Body of pancreas (tissue), 4 donors: ENCODE results near the gene HLA-F. TPM values are rescaled to one million over a fixed set of nuclear protein-coding genes. Genes with fewer than 3 reads are reported as not detected.

Experiments
- ATAC-seq: fragments of 150-250 bp; one replicate; pipeline ENCODE4 v1.9.1; 2016
- DNase-seq, 4 donors: peaks; one replicate each; pipeline ENCODE4 v3.0.0-alpha.2; 2019
- H3K27ac ChIP-seq, 4 donors: fragments of 200-600 bp; sonication (generic); 1 replicate in 3 of 4; 2 replicates in 1 of 4; pipeline versions ENCODE4 v1.5.1 to v1.6.1; 2016 to 2019; ENCODE audit warnings: mild to moderate bottlenecking in 1 of 4, mixed read lengths in 1 of 4, moderate library complexity in 1 of 4
- H3K27me3 ChIP-seq, 2 donors: fragments of 200-600 bp; sonication (generic); one replicate each; pipeline ENCODE4 v1.6.0; 2016; ENCODE audit warnings: mild to moderate bottlenecking in 1 of 2
- H3K36me3 ChIP-seq, 2 donors: fragments of 200-600 bp; sonication (generic); replicated peaks in 1 of 2; 2 replicates each; pipeline ENCODE4 v1.5.1; 2016; ENCODE audit warnings: low read depth in 2 of 2; ENCODE audit not compliant: insufficient read depth in 1 of 2
- H3K4me1 ChIP-seq: fragments of 200-600 bp; sonication (generic); one replicate; pipeline ENCODE4 v1.6.0; 2016
- H3K4me3 ChIP-seq, 2 donors: fragments of 200-600 bp; sonication (generic); 1 replicate in 1 of 2; 2 replicates in 1 of 2; pipeline ENCODE4 v1.5.1; 2016 to 2019
- H3K9me3 ChIP-seq, 3 donors: fragments of 200-600 bp; sonication (generic); 1 replicate in 2 of 3; 2 replicates in 1 of 3; pipeline ENCODE4 v1.5.1; 2016
- CTCF ChIP-seq, 7 experiments: fragments of 450-650 bp in 4 of 7; fragments of 200-600 bp in 3 of 7; sonication (generic) in 3 of 7; IDR thresholded peaks; one replicate each; pipeline ENCODE4 v1.5.1; 2016 to 2019; ENCODE audit warnings: antibody characterized with exemption in 7 of 7
- POLR2A ChIP-seq, 3 donors: fragments of 450-650 bp; IDR thresholded peaks; one replicate each; pipeline ENCODE4 v1.6.1; 2016; ENCODE audit warnings: antibody characterized with exemption in 3 of 3, mild to moderate bottlenecking in 2 of 3
- WGBS, 2 donors: methylation state at CpG; one replicate each; pipeline ENCODE4 v1.1.5; 2017; 5-methylcytosine and 5-hydroxymethylcytosine counted together
- intact Hi-C: fragments of 100-400 bp; cut with DNase I; formaldehyde crosslinking; loops from one replicate; pipeline ENCODE4 v1.15.1; 2023
- small RNA-seq: library from RNA; depleted of rRNA; stranded (forward); fragments of <200 nt; gene quantifications from one replicate; pipeline ENCODE3, GENCODE V24; 2016
- total RNA-seq, 2 donors: library from RNA; depleted of rRNA; stranded (reverse); fragments of >200 nt; gene quantifications; one replicate each; pipeline ENCODE4 v1.1.0, GENCODE V29; 2016

HLA-F gene
- total RNA-seq, 2 donors from 2014 or later = 25.4 to 51.7 TPM

- no peak for TF ChIP-seq CTCF (IDR thresholded peaks at IDR 0.05)
- TF ChIP-seq POLR2A (IDR thresholded peaks at IDR 0.05) = no peak
- 97% methylated on average over 2 of the region's 2 CpGs for WGBS, 2 donors
- H3K27me3 ChIP-seq = no peaks in the 10 kb centered on the region
- no peak overlapping the region for H3K4me3 ChIP-seq
- H3K36me3 ChIP-seq = no peaks in the 10 kb centered on the region
- H3K9me3 ChIP-seq = no peaks in the 10 kb centered on the region
- DNase-seq = no peak
- H3K27ac ChIP-seq = no peak overlapping the region
- ATAC-seq = no peak
- intact Hi-C loops = loop anchor here (10.0 kb wide), 1 partner anchor 230 kb away; no protein-coding TSS in a partner anchor
- no peaks in the 10 kb centered on the region for H3K4me1 ChIP-seq
Measured at GRCh38 chr6:29764422-29765196, 41.4 kb downstream of the HLA-F start.

- H3K4me3 ChIP-seq = no peak overlapping the region
- no peak for ATAC-seq
- WGBS, 2 donors = 67 to 69% methylated on average over 3 of the region's 3 CpGs
- no peak for TF ChIP-seq POLR2A (IDR thresholded peaks at IDR 0.05)
- no peak for TF ChIP-seq CTCF (IDR thresholded peaks at IDR 0.05)
- no peaks in the 10 kb centered on the region for H3K36me3 ChIP-seq
- no peaks in the 10 kb centered on the region for H3K9me3 ChIP-seq
- DNase-seq = no peak
- intact Hi-C loops = loop anchor here (10.0 kb wide), 1 partner anchor 225 kb away; no protein-coding TSS in a partner anchor
- H3K27ac ChIP-seq = no peak overlapping the region
- no peaks in the 10 kb centered on the region for H3K4me1 ChIP-seq
- no peaks in the 10 kb centered on the region for H3K27me3 ChIP-seq
Measured at GRCh38 chr6:29769336-29769735, 46.1 kb downstream of the HLA-F start.

- TF ChIP-seq CTCF (IDR thresholded peaks at IDR 0.05) (no peak), POLR2A (IDR thresholded peaks at IDR 0.05) (no peak)
- ATAC-seq = no peak
- no peak for DNase-seq
- 72 to 81% methylated on average over 2 of the region's 2 CpGs for WGBS, 2 donors
- Histone ChIP-seq H3K4me3 (no peak overlapping the region), H3K27ac (no peak overlapping the region), H3K27me3 (no peaks in the 10 kb centered on the region), H3K36me3 (no peaks in the 10 kb centered on the region), H3K4me1 (no peaks in the 10 kb centered on the region), H3K9me3 (no peaks in the 10 kb centered on the region)
- intact Hi-C loops = no loop called here
Measured at GRCh38 chr6:29770306-29770705, 47.1 kb downstream of the HLA-F start.

- intact Hi-C loops = no loop called here
- Histone ChIP-seq H3K4me1 (no peaks in the 10 kb centered on the region), H3K9me3 (no peaks in the 10 kb centered on the region), H3K27ac (no peak overlapping the region), H3K27me3 (no peaks in the 10 kb centered on the region), H3K4me3 (no peak overlapping the region), H3K36me3 (no peaks in the 10 kb centered on the region)
- no peak for TF ChIP-seq CTCF (IDR thresholded peaks at IDR 0.05)
- TF ChIP-seq POLR2A (IDR thresholded peaks at IDR 0.05) = no peak
- no peak for DNase-seq
- WGBS, 2 donors = 50 to 94% methylated on average over 2 of the region's 2 CpGs
- ATAC-seq = no peak
Measured at GRCh38 chr6:29776684-29777083, 53.5 kb downstream of the HLA-F start.

Small RNAs within 50 kb of the gene (small RNA-seq; reads per million reads assigned to genes)
- gene AL645939.2 (not detected), gene AL645939.3 (not detected), gene AL645939.4 (not detected), gene RF00019 (not detected)

Other genes starting within 250 kb of the HLA-F start
- not detected for gene MAS1L, start 235.5 kb upstream of the HLA-F start, total RNA-seq
- gene UBD, start 163.7 kb upstream of the HLA-F start, total RNA-seq = 10 to 100 TPM in 1 of 2 donors, 1 to 10 TPM in 1; 9.9 to 10.1 TPM
- gene OR2H2, start 138.3 kb upstream of the HLA-F start, total RNA-seq = not detected
- gene GABBR1, start 90.3 kb upstream of the HLA-F start, total RNA-seq = 10 to 100 TPM; 23.7 to 31.9 TPM
- not detected for gene MOG, start 66.3 kb upstream of the HLA-F start, total RNA-seq
- gene ZFP57, start 42.3 kb upstream of the HLA-F start, total RNA-seq = not detected
- under 1 TPM in 1 of 2 donors, not detected in 1; 0.78 TPM for gene HLA-G, start 104.4 kb downstream of the HLA-F start, total RNA-seq
- 100 to 1,000 TPM; 104 to 281 TPM for gene HLA-A, start 219.1 kb downstream of the HLA-F start, total RNA-seq